HG03045 (cell line): ENCODE data around the gene CD2.

Experiments
- ATAC-seq: cut with Tn5 transposase; IDR thresholded peaks from one replicate; pipeline ENCODE4 v1.9.1; 2021; ENCODE audit warnings: mild to moderate bottlenecking, moderate library complexity; ENCODE audit not compliant: unreplicated experiment

Gene CD2, protein sequence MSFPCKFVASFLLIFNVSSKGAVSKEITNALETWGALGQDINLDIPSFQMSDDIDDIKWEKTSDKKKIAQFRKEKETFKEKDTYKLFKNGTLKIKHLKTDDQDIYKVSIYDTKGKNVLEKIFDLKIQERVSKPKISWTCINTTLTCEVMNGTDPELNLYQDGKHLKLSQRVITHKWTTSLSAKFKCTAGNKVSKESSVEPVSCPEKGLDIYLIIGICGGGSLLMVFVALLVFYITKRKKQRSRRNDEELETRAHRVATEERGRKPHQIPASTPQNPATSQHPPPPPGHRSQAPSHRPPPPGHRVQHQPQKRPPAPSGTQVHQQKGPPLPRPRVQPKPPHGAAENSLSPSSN

DNA sequence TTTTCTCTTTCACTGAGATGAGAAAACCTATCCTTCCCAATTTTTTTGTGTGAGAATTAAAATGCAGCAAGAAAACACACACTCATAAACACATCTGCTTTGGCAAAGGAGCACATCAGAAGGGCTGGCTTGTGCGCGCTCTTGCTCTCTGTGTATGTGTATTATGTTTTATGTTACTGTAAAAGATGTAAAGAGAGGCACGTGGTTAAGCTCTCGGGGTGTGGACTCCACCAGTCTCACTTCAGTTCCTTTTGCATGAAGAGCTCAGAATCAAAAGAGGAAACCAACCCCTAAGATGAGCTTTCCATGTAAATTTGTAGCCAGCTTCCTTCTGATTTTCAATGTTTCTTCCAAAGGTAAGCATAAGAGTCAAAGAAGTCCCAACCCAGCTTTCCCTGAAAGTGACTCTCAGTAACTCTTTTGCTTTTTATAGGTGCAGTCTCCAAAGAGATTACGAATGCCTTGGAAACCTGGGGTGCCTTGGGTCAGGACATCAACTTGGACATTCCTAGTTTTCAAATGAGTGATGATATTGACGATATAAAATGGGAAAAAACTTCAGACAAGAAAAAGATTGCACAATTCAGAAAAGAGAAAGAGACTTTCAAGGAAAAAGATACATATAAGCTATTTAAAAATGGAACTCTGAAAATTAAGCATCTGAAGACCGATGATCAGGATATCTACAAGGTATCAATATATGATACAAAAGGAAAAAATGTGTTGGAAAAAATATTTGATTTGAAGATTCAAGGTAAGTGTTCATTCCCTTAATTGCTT, at the start of gene CD2:
TSS of gene CD2 (plus strand) at position 233 of the 780 bp plus-strand sequence. CDS start at position 296, 63 bp downstream.
- no peak for ATAC-seq

DNA sequence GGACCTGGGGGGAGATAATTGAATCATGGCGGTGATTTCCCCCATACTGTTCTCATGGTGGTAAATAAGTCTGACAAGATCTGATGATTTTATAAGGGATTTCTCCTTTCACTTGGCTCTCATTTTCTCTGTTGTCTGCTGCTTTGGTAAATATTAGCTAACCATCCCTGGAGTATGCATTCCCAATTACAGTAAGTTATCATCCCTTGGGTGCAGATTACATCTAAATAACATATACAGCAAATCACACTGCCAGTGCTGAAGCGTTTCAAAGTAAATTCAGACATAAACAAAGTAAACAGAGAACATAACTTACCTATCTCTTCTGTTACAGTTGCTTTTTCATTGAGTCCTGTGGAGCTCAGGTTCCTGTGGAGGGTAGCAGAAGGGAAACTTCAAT, 48.1 kb upstream of the CD2 start:
- ATAC-seq, result no peak

DNA sequence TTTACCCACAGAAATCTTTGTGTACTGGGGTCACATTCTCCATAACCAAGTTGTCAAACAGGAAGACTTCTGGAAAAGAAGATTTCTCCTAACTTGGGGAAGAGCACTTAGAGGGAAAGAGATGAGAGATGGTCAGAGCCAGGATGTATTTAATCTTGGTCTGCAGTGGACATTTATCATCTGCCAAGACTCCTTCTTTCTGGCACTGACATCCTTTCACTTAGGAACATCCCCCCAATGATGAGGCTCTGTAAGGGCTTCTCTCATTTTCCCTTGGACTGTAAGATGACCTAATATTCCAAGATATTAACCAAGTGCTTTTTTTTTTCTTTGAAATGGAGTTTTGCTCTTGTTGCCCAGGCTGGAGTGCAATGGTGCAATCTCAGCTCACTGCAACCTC, 47.4 kb upstream of the CD2 start:
- ATAC-seq, result no peak

DNA sequence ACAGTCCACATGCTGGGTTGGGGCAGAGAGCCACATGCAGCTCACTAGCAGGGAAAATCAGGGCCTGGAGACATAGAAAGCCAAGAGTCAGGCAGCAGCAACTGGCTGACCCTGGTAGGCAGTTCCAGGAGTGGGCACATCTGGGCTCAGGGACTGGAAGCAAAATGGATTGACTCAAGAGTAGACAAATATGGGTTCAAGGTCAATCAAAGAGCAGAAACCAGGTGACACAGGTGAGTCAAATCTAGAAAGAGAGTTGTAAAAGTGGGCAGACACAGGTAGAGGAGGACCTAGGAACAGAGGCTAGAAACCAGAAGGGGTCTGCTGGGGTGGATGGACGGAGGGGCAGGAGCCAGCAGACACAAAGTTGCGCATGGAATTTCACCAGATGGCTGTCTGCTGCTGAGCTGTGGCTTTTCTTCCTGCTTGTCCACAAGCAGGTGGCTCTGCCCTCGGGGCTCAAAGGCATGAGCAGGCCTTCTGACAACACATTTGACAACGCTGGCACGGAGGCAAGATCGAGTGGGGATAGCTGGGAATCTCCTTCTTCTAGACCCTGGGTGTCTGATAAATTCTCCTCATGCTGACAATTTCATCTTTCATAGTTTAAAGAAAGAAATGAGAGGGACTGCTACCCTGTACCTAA, 45.9 kb upstream of the CD2 start:
- no peak for ATAC-seq

DNA sequence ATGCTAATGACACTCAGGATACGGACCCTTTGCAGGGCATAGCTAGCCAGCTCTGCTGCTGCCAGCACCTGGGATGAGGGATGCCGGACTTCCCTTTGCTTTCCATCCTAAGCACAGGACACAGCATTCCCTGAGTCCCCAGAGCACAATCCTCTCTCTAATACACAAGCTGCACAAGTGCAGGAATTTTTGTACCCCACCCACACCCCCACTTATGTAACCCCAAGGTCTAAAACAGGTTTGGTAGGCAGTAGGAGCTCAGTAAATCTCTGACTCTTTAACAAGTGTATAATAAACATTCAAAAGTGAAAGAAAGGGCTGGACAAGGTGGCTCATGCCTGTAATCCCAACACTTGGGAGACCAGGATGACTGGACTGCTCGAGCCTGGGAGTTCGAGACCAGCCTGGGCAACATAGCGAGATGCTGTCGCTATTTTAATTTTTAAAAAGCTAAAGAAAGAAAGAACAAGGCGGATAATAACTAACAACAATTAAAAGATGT, 44.5 kb upstream of the CD2 start:
- ATAC-seq, result no peak

DNA sequence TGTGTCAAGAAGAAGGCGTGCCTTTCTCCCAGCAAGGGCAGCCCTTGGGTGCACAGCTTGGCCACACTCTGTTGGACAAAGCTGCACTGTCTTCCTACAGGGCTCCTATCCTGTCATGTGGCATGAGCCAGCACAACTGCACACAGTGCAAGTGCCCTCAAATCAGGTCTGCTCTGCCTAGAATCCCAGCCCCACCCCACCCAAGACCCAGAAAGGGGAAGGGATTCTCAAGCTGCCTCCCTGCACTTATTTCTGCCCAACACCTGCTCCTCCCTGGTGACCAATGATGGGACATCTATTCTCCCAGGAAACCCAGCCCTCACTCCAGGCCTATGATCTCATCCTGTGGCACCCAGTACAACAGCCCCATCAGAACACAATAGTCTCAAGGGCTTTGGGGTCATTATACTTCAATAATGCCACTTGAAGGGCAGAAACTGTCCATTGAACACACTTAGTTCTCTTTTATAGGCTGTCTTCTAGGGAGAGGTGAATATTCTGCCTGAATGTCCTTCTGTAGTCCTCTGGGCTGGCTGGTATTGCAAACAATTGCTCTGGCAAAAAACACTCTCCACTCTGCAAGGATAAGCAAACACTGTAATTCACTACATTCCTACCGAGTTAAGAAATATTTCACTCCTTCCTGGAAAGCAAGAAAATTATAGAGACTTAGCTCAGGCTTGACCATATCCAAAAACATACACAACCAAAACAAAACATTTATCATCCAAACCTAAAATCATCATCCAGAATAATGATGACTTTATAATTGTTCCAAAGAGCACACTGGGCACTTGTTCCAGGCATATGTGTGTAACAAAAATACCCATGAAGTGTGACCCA, 43.6 kb upstream of the CD2 start:
- ATAC-seq, result no peak

DNA sequence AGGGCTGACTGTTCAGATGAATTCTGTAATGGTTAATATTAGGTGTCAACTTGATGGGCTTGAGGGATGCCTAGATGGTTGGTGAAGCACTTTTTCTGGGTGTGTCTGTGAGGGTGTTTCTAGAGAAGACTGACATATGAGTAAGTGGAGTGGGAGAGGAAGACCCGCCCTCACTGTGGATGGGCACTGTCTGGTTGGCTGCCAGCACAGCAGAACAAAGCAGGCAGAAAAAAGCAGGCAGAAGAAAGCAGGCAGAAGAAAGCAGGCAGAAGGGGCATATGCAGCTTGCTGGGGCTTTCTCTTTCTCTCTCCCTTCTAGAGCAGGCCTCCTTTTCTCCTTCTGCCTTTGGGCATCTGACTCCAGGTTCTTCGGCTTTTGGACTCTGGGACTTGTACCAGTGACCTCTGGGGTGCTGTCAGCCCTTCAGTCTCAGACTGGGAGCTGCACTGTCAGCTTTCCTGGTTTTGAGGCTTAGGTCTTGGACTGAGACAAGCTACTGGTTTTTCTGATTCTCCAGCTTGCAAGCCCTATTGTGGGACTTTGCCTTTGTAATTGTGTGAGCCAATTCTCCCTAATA, 42.9 kb upstream of the CD2 start:
- ATAC-seq, result no peak

DNA sequence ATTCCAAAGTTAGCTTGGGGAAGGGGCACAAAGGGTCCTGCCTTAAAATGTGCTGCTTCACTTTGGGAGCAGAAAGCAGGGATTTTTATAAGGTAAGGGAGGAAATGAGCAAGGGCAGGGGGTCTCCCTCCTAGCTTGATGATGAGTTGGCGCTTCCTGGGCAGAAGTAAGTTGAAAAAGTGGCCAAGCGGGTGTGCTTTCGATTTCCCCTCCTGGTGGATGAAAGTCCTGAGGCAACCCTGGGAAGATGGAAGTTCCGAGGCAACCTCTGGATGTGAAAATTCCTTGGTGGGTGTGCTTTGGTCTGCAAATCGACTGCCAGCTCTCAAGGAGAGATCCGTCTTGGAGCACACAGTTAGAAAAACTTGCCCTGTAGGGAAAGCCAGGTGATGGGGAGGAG, 41.7 kb upstream of the CD2 start:
- ATAC-seq, result no peak

DNA sequence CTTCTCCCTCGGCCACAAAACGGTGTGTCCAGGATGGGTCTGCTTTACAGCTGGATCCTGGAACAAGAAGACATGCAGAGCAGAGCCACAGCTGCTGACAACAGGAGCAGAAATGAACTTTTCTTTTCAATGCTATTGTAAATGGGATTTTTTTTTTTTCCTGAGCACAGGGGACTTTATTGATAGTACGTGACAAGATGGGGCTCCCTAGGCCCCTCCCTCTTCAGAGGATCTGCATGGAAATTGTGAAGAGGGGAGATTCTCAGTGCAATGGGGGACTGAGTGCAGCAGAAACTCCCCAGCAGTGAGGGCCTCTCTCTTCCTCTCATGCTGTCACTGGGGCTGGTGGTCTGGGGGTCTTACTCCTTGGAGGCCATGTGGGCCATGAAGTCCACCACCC, 40.8 kb upstream of the CD2 start:
- no peak for ATAC-seq

DNA sequence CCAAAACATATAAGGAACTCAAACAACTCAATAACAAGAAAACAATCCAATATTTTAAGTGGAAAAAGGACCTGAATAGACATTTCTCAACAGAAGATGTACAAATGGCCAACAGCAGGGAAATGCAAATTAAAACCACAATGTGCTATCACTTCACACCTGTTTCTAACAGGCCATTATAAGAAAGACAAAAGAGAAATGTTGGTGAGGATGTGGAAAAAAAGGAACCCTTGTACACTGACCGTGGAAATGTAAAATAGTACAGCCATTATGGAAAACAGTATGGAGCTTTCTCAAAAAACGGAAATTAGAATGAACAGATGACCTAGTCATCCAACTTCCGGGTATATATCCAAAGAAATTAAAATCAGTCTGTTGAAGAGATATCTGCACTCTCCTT, 37.8 kb upstream of the CD2 start:
- no peak for ATAC-seq

DNA sequence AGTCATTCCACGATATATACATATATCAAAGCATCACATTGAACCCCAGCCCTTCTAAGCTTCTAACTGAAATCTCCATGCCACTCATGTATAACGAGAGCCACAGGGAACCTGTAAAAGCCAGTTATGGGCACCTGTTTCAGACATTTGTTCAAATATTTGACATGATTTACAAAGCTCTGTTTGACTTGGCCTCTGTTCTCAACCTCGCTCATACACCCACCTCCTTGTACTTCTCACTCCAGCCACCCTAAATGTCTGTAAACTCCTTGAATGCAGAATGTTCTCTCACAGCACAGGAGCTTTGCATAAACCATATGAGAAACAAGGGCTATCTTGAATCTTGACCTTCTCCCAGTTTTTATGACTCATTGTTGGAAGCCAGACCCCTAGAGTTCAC, 36.9 kb upstream of the CD2 start:
- no peak for ATAC-seq

DNA sequence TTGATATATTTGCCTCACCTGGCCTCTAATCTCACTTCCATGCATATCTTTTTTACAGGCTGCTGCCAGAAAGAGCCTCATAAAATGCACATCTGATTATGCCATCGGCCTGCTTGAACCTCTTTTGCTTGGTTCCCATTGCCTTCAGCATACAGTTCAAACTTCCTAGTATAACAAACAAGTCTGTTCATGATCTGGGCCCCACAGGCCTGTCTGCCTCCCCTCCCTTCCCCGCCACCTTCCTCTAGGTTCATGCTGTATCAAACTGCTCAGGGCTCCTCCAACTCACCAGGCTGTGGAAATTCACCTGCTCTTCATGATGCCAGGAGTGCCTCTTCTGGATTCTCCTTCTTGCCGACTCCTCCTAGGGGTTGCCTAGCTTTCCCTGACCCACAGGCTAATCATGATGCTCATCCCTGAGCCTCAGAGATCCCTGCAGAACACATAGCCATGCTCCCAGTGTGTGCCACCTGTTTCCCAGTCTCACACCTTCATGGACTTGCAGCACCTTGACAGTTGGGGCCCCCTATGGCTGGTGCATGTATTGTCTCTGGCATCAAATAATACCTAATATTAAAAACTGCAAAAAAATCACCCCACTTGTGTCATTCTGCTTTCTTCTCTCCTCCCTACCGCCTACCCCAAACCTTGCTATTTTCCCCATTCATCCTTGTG, 33.7 kb upstream of the CD2 start:
- no peak for ATAC-seq

DNA sequence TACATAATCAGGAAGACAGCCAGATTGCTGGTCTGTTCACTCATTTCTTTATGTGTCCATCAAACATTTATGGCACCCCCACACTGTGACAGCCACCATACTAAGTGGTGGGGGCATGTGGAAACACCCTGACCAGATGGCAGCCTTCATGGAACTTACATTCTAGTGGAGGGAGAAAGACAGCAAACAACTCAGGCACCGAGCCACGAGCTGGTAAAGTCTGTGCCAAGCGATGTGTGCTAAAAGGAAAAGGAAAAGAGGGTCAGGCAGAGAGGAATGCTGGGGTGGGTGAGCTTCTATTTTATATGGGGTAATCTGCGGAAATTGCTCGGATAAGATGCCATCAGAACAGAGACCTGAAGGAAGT, 33.2 kb upstream of the CD2 start:
- ATAC-seq, result no peak

DNA sequence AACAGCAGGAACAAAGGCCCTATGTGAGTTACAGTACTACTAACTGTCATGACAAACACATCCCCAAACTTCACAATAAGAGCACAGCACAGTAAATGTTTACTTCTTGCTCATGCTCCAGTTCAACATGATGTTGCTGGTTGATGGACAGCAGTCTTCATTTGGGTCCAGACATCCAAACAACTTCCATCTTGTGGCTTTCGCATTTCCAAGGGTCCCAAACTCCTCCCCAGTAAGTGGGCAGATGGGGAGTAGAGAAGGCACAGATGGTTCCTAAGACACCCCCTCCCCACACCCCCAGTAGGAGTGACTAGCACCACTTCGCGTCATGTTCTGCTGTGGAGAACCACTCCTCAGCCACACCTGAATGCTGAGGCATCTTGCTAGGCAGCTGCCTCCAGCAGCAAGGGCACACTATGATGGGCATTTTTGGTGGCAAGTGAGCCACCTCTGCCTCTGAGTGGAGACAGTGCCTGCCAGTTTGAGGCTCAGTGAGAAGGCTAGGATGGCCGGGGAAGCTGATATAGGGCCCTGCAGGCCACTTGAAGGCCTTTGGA, 32.7 kb upstream of the CD2 start:
- no peak for ATAC-seq

DNA sequence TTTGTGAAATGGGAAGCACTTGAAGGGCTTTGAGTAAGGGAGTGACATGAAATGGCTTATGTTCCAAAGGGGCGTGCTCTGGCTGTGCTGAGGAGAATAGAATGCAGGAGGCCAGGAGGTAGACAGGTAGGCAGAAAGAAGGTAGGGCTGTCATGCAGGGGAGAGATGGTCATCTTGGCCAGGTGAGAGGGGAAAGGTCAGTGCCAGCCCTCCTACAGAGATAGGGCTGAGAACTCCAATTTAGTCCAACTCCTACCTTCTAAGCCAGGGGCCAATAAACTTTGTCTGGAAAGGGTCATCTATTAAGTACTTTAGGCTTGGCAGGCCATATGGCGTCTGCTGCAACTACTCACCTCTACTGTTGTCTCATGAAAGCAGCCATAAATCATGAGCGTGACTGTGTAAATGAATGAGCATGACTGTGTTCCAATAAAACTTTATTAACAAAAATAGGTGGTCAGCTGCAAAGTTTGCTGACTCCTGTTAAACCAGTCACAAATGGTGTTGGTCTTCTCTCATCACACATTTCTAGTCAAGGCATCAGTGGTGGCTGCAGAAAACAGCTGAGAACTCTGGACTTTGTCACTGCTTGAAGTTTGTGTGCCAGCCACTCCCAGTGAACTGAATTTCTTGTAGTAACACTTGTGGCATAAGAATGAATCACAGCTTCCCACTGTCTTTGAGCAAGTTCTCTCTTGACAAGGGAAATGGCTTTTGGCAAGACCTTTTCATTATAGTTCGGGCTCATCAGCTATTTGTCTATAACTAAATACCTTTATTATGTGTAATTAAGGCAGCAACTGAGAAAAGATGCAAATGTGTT, 32.0 kb upstream of the CD2 start:
- ATAC-seq, result no peak

DNA sequence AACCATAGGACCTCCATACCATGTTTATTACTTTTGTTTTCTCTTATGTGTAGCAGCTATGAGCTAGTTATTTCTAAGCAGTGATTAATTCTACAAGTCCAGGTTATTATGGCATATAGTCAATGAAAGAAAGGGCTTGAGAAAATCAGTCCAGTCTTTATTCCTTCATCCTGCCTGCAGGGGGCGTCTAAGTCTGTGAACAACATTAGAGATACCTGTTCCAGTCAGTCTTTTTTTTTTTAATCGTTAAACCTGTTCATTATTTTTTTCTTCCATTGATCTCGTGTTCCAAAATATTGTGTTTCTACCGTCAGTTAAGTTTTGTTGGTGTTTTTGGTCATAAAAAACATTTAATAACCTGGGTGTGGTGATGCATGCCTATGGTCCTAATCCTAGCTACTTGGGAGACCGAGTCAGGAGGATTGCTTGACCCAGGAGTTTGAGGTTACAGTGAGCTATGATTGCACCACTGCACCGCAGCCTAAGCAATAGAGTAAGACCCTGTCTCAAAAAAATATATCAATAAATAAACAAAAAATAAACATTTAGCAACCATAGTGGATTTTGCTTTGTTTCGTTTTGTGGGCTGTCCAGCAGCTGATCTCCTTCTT, 29.4 kb upstream of the CD2 start:
- ATAC-seq, result no peak

DNA sequence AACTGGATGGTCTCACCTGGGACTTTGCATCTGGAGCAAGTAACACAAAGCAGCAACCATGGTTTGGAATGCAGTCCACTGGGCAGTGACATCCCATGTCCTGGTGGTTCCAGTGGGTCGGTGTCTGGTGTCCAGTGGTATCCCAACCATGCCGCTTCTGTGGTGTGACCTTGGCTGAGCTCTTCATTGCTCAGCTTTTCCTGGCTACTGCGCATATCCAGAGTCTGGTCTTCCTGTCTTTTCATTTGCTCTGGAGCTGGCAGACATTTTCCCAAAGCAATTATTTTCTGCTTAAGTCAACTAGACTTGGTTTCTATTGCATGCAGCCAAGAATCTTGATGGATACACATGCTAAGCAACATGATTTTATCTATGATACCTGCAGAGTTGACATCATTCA, 28.4 kb upstream of the CD2 start:
- no peak for ATAC-seq
